T-helper 2 cell (primary cell): ENCODE data around the gene DCLK2.

Experiments
- DNase-seq, 5 experiments: peaks; one replicate each; pipeline versions ENCODE4 v3.0.0 to v3.0.0-alpha.2; 2012 to 2022

DCLK2 gene

DNA sequence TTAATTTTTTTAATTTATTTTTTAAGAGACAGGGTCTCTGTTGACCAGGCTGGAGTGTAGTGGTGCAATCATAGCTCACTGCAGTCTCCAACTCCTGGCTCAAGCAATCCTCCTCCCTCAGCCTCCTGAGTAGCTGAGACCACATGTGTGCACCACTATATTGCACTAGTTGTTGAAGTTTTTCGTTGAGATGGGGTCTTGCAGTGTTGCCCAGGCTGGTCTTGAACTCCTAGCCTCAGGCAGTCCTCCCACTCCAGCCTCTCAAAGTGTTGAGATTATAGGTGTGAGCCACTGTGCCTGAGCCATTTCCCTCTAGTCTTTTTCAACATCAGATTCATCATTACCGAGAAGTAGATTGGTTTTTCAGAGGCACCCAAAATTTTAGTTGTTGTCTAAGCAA, 165.7 kb downstream of the DCLK2 start:
- no peak for DNase-seq

DNA sequence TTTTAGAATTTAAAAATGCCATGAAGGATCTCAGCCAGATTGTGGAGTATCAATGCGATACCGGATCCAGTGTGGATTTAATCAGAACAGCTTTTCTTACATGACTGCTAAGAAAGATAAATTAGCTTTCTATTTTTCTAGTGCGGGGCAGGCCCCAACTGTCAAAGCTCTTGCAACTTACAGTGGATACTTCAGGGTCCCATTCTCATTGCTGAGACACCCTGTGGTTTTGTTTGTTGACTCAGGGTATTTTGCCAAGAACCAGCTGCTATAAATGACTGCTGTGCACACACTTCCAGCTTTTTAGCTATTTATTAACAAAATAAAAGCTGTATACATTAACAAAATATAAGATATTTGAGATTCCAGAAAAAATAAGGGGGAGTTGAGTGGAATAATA, 166.4 kb downstream of the DCLK2 start:
- no peak for DNase-seq

DNA sequence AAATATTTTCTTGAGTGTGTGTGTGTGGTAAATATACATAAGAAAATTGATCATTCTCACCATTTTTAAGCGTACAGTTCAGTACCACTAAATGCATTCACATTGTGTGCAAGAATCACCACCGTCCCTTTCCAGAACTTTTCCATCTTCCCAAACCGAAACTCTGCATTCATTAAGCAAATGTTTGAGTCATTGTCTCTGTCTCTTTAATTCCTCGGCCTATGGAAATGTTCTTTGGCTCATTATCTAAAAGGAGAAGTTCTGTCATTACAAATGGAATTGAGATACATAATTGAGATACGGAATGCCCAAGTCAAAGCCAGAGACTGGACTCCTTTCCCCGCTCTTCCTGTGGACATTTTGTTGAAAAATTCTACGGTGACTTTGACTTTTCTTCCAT, 168.9 kb downstream of the DCLK2 start:
- no peak for DNase-seq

DNA sequence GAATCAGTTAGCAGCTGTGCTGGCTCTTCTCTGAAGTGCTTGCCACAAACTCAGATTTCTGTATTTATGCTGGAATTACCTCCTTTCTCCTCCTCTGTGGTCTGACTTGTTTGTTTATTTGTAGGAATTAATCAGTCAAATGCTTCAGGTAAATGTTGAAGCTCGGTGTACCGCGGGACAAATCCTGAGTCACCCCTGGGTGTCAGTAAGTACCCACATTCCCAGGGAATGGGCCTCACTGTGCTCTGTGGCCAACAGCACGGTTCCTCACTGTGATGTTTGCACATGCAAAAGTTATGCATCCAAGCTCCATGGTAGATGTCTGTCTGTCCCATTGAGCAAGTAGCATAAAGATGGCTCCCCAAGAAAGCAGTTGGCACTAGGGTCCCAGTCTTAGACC, 169.9 kb downstream of the DCLK2 start:
- no peak for DNase-seq

DNA sequence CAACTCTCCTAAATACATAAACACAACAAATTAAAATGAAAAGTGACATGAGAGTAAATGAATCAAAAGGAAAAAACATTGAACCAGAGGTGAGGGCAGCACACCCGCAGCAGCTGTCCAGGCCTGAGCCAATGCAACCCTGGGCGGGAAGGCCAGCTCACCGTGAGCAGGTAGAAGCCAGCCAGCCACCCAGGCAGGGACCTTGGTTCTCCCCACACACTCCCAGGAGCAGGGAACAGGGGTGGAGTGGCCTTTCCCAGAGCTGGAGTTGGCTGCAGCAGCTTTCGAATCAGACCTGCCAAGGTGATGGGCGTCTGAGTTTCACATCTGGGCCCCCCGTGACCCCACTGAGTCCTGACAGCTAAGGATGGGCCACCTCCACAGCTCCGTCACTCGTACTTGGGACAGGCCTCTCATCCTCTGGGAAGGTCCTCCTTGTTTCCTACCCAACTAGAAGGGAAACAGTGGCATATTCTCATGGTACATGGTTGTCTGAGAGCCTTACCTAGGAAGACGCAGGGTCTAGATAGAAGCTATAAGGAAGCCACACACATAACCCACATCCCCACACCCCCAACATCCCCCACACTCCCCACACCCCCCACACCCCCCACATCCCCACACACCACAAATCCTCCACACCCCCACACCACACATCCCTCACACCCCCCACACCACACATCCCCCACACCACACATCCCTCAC, 172.2 kb downstream of the DCLK2 start:
- no peak for DNase-seq

DNA sequence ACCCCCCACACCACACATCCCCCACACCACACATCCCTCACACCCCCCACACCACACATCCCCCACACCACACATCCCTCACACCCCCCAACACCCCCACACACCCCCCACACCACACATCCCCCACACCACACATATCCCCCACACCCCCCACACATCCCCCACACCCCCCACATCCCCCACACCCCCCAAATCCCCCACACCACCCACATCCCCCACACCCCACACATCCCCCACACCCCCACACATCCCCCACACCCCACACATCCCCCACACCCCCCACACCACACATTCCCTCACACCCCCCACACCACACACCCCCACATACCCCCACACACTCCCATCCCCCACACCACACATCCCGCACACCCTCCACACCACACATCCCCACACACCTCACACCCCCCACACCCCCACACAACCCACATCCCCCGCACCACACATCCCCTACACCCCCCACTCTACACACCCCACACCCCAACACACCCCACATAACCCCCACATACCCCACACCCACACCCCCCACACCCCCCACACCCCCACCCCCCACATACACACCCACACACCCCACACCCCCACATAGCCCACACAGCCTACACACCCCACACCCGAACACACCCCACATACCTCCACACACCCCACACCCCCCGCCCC, 172.9 kb downstream of the DCLK2 start:
- no peak for DNase-seq

DNA sequence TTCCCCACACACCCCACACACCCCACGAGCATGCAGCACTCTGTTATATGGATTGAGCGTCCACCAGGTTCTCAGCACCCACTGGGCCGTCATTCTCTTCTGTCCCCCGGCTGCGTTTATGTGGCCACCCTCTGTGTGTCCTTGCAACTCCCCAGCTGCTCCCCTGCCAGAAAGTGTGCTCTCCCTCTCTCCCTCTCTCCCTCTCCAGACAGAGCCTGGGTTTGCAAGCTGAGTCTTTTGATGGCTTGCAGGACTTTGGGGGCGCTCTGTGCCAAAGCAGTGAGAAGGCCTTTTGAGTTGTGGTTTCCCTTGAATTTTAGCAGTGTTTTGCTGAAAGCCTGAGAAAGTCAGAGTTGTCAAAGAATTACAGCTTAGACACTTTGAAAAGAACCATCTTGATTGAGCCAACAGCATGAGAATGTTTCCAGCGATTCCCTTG, 173.5 kb downstream of the DCLK2 start:
- DNase-seq: no peak

DNA sequence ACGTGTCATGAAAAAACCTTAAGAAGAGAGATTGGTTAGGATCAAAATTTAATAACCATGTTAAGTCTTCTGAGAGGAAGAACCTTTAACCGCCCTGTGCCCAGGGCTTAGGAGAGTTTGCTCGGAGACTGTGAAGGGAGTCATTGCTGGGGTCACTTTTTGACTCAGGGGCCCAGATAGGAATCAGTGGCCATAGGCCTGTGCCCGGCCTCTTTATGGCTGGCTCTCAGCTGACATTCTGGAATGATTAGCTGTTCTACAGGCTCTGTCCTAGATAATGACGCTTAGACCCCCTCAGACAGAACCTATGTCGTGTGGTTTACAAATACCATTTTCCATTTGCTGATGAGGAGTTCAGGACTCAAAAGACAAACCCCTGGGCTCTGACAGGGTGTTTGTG, 174.1 kb downstream of the DCLK2 start:
- DNase-seq: no peak

DNA sequence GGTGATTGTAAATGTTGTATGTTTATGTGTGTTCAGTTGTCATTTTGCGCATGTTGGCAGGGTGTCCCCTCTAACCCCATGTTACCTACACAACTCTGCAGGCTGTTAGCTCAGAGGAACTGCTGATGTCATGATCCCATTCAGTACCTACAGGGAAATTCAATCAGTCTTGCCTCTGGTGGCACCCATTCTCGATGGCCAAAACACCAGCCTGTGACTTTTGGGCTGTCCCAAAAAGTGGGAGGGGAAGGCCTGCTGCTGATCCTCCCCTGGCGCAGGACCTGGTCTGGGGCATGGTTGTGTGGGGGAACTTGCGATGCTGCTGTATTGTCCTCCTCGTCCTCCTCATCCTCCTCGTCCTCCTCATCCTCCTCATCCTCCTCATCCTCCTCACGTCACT, 174.5 kb downstream of the DCLK2 start:
- DNase-seq: no peak

DNA sequence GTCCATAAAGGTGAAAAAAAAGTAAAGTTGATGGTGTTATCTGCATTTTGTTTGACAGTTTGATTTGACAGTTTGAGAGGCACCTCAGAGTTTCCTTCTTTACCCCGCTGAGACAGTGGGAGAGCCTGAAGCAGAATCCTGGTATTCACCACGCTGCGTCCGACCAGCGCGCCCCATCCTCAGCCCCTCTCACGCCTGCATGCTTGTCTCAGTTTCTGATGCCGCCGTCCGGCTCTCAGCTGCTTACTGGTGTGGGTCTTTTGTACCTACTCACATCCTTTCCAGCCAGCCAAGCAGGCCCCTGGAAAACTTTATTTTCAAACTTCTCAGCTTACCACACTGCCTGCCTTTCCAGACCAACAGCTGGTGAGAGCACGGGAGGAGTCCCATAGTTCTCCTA, 175.2 kb downstream of the DCLK2 start:
- DNase-seq: no peak

DNA sequence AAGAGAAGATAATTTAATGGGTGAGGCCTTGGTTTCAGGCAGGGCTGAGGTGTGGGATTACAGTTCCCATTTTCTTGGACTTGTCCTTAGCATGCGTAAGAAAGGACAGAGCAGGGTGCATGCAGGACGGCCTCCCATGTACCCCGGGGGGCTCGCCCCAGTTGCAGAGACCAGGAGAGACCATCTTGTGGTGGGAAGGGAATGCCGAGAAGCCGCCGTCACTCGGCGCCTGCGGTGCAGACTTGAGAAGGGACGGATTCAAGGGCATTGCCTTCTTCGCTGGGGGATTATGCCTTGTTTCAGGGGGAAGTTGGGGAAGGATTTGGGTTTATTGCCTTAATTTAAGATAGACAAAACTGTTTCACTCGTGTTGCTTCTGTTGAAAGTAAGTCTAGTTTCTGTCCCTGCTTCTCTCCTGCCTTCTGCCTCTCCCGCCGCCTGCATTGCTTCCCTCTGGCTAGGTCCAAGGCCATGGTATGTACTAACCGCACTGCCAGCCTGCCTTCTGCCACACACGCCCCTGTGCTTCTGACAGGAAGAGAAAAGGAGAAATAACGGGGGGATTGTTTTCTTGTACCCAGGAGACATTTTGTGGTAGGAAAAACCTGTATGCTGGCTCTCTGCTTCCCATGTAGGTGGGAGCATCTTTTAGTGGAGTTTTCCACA, 175.9 kb downstream of the DCLK2 start:
- DNase-seq: no peak

DNA sequence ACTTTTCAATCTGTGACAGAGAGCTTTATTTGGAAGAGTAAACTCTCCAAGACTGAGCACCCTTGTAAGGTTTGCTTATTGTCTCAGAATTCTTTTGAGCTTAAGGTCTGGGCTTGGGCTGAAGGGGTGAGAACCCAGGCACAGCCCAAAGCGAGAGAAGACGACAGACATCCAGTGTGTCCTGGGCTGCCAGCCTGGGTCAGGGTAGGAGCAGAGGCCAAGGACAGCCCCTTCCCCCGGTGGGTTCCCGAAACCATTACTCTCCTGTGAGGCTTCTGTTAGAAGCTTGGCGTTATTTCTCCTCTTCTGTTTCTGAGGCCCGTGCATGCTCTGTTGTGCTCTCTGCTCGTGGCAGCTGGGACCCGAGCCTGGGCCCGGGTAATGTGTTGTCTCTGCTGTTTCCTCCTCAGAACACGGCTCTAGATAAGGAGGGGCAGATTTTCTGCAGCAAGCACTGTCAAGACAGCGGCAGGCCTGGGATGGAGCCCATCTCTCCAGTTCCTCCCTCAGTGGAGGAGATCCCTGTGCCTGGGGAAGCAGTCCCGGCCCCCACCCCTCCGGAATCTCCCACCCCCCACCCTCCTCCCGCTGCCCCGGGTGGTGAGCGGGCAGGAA, 177.5 kb downstream of the DCLK2 start:
- DNase-seq: no peak

DNA sequence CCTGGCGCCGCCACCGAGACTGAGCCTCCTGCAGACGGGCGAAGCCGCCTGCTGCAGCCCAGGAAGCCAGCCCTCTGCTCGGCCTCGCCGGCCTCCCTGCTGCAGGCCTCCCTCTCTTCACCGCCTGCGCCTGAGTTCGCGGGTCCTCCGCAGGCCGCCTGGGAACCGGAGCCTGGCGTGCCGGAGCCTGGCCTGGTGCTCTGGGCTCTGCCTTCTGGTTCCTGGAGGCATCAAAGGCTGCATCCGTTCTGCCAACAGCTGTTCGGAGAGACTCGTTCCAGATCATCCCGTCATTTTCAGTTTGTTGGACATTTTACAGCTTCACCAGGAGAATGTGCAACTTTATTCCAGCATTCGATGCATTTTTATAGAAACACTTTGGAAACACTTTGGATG, 178.0 kb downstream of the DCLK2 start:
- DNase-seq: no peak

DNA sequence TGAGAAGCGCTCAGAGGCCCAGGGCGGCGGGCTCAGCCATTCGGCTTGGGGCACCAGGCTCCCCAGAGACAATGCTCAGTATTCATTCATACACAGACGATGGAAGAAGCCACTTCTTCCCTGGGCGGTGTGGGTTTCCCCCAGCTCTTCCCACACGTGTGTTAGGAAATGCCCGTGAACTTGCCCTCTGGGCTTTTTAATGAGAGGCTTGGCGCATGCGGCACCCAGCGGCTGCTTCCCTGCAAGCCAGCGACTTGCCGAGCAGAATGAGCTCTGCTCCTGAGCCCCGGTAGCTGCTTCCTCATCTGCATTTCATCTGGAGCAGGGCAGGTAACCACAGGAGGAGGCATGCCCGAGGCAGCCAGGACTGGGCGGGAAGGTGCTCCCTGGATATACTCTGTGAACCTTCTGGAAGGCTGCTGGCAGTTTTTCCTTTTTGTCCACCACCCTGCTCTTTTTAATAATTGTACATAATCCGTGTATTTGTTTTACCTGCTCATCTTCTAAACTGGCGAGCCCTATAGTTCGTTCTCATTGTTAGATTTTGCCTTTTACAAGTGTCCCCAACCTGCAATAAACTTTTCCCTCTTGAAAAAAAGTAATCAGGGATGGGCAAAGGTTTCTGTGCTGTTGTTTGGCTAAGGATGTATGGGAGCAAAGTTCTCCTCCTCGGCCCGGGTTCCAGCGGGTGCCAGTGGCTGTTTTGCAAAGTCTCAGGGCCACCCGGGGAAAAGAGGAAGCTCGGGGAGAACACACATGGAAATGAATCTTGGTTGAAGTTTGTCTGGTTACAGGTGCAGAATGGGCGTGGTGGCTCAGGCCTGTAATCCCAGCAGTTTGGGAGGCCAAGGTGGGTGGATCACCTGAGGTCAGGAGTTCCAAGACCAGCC, 178.8 kb downstream of the DCLK2 start:
- no peak for DNase-seq

DNA sequence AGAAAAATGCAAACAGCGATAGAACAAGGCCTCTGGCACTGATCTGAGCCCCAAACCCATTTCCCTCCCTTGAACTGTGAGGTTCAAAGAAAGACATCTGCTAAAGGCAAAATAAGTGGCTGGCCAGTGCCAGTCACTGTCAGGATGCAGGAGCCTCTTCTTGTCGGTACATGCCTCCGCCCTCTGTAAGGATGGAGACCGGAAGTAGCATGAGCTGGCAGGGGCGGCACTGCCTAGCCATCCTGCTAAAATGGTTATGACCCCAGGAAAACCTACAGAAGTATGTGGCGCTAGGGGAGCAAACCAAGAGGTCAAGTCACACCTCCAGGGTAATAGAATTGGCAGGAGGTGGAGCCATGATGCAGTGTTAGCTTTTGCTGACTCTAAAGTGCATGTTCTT, 180.3 kb downstream of the DCLK2 start:
- no peak for DNase-seq

DNA sequence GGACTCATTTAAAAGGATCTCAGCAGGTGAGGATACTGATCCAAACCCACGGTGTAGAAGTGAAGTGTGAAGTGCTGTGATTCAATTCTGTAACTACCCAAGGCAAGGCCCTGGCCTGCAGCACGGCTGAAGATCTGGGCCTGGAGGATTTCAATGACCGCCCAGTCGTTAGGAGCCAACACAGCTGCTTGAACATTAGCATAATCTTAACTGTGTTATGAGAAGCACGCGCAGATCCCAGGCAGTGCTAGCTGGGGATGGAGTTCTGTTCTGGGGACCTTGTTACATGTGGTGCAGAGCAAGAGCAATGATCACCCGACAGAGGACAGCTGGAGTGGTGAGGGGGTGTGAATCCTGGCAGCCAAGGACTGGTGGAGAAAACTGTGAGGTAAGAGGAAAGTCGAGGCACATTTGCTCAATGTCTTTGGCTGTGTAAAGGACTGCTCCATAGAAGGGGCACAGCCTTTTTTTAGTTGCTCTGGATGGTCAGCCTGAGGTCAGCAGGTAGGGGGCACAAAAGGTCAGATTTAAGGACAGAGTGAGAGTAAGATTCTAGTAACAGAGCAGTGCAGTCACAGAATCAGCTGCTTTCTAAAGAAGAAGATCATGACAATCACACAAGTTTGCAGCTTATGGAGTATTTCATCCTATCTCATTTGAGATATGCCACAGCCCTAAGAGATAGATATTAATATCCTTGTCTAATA, 181.8 kb downstream of the DCLK2 start:
- DNase-seq: no peak

DNA sequence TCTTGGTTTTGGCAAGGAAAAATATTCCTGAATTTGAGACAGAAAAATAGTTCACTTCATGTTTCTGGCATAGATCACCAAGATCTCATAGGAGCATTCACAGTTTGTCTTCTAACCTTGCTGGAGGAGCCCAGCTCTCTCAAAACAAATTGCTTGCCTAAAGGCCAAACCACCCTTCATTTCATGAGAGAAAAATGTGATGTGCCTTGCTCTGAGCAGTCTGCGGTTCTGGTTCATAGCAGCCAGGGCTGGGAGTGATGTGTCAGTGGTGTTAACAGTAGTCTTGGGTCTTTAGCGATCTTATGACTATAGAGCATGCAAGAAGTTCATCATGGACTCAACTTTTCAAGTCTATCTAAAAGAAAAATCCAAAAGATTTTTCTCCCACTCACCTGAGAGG, 183.3 kb downstream of the DCLK2 start:
- DNase-seq: no peak

DNA sequence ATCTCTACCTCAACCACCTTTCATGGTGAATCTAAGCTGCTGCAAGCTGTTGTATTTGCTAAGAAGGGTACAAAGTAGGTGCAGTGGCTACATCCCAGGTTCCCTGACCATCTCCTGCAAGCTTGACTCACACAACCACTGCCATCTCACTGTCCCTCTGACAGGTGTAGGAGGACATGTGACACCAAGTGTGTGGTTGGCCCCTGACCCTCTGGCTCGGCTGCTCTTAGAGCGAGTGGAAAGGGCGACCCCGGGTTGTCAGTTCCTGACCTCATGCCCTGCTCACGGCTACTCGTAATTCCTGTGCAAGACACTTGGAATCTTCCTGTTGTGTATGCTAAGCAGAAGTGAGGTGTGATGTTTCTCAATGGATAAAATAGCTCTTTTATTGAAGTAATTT, 184.4 kb downstream of the DCLK2 start:
- no peak for DNase-seq

DNA sequence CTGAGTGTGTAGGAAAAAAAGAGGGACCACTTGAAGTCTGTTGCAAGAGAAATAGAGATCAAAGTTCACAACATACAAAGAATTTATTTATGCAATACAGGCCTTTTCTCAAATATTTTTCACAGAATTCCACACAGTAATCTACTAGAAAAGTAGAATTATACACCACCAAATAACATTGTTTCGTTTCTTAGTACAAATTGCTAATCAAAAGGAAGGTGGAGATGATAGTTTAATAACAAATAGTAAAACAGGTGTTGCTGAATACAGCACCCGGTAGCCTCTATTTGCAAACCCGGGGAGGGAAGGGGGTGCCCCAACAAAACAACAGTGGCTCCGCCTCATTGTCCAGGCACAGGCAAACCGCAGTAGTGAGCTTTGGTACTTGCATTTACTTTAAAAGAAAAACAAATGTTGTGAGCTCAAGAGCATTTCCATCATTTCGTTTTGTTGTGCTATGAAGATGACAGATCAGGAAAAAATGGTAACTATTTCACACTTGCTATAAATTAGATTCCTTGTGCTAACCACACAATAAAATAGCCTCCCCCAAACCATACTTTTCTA, 186.4 kb downstream of the DCLK2 start:
- no peak for DNase-seq

DNA sequence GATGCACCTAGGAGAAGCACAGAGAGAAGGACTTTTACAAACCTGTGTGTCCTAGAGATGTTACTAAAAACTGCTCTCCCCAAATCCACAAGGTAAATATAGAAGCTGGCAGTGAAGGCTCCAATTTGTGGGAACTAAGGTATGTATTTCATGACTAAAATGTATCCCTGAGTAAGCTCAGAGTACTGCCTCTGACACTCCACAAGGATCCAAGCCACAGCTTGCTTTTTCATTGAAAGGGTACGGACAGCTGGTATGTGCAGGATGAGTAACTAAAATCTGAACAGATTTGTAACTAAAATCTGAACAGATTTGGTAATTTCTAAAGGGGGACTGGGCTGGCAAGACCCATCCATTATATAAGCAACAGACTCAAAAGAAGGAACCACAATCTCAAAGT, 187.6 kb downstream of the DCLK2 start:
- no peak for DNase-seq

DNA sequence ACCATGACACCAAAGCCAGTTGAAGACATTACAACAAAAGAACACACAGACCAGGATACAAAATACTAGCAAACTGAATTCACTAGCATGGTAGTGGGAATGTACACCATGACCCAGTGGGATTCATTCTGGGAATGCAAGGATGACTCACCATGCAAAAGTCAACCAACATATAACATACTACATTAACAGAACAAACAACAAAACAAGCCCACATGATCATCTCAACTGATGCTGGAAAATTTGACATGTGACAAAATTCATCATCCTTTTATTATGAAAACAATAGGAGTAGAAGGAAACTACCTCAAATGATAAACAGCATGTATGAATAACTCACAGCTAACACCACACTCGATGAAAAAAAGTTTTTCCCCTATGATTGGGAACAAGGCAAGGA, 190.2 kb downstream of the DCLK2 start:
- no peak for DNase-seq

DNA sequence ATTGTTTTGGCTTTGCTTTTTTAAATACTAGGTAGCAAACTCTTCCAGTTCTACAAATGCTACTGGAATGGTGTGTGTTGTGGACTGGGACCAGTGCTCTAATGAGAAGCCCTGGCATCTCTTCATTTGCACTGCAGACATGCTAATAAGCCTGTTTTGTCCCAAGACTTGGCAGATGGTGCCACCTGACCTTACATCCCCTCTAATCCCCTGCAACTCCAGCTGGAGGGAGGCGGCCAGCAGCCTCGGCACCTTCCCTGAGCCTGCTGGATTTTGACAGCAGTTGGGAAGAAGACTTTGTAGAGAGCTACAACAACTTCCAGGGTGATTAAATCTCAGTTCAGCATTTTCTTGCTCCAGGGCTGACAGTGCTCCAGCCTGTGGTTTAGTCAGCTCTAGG, 200.0 kb downstream of the DCLK2 start:
- DNase-seq: no peak
